Fibroblast of the conjunctiva (primary cell): ENCODE data around the gene C16orf87.

ENCODE experiments used
- DNase-seq: peaks from one replicate; pipeline ENCODE4 v3.0.0-alpha.2; 2010; ENCODE audit warnings: low read depth

The C16orf87 gene

DNA sequence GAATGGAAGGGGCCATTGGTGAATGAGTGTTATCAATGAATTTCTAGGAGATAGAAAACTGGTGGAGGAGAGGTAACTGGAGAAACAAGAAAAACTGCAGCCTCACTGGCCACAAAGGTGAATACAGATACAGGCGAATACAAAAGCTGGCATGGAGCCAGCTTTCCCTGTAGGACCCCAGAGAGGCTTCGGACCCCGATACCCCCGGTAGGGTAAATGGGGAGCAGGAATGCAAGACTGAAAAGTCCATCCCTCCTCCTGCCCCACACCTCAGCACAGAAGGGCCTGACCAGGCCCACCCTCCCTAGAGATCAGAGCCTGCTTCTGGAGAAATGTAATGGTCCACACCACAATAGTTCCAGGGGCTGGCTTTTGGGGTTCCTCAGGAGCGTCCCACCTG, 78.0 kb downstream of the C16orf87 start:
- no peak for DNase-seq

GRCh38 chr16:46751381-46751780, 79.6 kb downstream of the C16orf87 start:
- no peak for DNase-seq

GRCh38 chr16:46748775-46749705, 81.9 kb downstream of the C16orf87 start:
- DNase-seq, result no peak

DNA sequence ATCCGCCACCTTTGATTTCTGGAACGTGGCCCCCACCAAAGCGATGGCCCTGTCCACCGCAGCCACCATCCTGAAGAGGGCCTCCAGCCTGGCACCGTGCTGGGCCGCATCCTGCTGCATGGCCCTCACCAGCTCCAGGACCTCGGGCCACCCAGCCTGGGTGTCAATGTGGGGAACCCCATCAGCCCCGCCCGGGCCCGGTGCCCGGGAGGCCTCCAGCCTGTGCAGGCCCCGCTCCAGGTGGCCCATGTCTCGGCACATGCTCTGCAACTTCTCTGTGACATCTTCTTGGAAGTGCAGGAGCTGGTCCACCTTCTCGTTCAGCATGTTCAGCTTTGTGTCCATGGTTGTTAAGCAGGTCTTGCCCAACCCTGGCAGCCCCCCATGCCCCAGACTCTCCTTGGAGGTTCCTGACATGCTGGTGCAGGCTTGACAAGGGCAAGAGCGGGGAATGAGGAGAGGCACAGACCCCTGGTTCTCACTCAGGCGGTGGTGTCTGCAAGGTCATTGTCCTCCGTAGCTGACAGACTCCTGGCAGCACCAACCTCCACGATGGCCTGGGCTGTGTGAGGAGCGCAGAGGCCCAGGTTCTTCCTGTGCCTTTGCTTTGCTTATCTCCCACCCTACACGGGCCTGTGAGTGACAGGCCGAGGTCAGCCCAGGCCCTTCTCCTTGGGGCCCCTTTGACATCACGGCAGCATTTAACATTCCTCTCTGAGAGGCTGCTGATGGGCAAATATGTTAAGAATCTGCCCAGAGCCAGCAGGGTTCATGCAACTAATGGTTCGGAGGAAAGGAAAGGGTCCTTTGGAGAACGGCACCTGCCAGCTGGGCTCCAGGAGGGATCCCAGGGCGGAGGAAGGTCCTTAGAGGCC, 83.0 kb downstream of the C16orf87 start, which contains the start of gene MYLK3:
Gene MYLK3, minus strand, starts transcription at position 568 of the 875 bp plus-strand sequence. Its CDS starts 151 bp downstream, at position 417.
- no peak for DNase-seq

DNA sequence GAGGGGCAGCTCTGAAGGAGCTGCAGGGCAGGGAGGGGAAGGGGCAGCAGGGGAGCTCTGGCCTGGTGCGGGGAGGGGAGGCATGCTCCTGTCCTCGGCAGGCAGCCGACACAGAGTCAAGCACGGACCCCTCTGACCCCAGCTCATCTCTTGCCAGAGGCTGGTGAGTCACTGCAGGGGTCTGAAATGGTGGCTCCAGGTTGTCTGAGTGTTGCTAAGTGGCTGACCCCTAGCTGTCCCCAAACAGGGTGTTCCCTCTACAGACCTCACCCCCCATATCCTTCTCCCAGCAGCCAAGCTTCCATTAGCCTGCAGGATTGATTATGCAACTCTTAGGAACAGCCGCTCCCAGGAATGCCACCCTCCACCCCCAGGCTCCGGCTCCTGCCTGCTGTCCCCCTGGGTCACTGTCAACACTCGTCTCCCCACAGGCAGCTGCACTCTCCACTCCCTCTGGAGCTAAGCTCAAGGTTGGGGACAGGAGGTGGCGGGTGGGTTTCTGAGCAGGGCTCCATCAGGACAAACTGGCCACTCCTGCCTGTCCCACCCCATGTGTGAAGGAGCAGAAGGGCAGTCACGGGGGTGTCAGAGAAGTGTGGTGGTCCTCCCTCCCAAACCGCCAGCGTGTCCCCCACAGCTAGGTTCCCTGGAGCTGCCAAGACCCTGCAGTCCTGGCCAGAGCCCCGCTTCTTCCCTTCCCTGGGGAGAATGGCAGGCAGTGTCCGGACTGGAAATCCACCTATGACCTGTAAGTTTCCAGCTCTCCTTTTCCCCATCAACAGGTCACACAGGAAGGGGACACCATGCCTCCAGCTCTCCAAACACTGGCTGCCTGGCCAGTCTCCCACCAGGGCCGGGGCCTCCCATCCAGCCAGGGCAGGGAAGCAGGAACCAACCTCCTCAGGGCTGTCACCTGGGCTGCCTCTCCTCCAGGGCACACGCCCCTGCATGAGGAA, 83.9 kb downstream of the C16orf87 start:
- DNase-seq, result no peak
